Inferior parietal cortex (tissue), 1 donor: ENCODE data around the gene PCDH19.

Experiments used
- DNase-seq: peaks from one replicate; pipeline ENCODE4 v3.0.0-alpha.2; 2016; ENCODE audit errors: extremely low spot score

PCDH19 gene

GRCh38 chrX:100407147-100407783, 2.8 kb downstream of the PCDH19 start:
- DNase-seq, result no peak

DNA sequence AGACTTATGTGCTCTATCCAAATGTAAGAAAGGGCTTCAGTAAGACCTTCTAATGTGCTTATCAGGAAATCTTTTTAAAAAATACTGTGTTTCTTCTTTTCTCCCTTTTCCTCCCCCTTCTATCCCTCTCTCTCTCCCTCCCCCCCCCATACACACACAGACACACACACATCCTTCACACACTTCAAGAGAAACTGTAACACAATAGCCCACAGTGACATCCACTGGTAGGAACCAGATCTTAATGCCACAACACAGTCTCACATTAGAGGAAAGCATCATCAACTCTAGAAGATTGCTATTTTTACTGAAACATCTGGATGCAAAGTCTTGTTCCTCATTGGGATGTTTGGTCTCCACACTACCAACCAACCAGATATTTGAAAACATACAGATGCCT, 4.6 kb downstream of the PCDH19 start:
- no peak for DNase-seq

DNA sequence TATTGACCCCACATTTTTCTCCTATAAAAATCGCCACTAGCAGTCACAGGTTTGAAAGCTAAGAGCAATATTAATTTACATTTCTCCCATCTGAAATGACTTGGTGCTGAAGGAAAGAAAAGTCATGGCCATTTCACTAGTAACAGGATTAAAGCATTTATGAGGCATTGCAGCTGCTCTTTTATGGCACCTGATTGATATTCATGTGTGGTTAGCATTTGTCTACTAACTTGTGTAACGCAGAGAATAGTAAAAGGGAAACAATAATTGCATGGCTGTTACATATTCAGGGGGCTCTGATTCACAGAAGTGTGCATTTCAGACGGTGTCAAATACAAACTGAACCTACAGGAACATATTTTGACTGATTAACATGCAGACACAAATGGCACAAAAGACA, 5.2 kb downstream of the PCDH19 start:
- DNase-seq, result no peak

- no peak for DNase-seq
Observed at GRCh38 chrX:100395781-100396180, 14.3 kb downstream of the PCDH19 start.

GRCh38 chrX:100381619-100382018, 28.5 kb downstream of the PCDH19 start:
- no peak for DNase-seq

DNA sequence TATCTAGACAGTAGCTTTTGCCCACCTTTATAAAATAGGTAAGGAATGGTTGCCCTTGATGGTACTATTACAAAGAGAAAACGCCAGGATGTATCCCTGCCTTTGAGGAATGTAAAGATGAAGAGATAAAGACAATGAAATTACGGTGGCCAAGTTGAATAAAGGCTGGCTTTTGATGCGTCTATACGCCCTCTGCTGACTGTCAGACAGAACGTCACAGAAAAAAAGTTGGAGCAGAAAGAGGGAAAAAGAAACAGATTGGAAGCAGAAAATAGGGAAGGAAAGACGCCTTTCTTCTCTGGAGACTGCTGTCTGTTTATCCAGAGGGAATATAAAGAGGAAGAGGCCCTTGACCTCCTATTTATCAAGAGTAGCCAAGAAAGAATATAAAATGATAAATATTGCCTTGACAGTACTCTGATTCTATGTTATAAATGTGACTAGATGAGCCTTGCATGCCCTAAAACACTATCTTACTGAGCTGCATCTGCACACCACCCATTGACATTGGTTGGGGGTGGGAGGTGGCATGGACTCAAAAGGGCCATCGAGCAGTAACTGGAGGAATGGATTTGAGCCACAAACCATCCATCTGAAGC, 30.6 kb downstream of the PCDH19 start:
- peak; percentile 27 for DNase-seq

- no peak for DNase-seq
Observed at GRCh38 chrX:100377826-100378225, 32.2 kb downstream of the PCDH19 start.

- DNase-seq, result no peak
Observed at GRCh38 chrX:100376576-100376975, 33.5 kb downstream of the PCDH19 start.

DNA sequence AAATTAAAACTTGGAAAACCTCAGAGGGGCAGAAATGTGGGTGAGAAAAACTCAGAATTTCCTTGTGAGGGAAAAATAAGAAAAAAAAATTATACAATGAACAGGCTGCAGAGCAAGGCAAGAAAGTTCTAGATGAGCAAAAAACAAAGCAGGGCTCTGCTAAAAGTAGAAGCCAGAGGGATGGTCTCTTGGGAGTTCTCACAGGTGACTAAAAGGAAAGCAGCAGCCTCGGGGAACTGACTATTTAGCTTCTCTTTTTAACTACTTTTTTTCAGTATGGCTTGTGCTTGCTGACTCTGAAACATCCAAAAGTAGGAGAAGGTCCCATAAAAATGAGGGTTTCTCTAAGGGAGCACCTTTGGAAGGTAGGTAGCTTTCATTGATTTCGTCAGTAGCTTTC, 36.4 kb downstream of the PCDH19 start:
- DNase-seq, result no peak

GRCh38 chrX:100368167-100368566, 41.9 kb downstream of the PCDH19 start:
- no peak for DNase-seq

DNA sequence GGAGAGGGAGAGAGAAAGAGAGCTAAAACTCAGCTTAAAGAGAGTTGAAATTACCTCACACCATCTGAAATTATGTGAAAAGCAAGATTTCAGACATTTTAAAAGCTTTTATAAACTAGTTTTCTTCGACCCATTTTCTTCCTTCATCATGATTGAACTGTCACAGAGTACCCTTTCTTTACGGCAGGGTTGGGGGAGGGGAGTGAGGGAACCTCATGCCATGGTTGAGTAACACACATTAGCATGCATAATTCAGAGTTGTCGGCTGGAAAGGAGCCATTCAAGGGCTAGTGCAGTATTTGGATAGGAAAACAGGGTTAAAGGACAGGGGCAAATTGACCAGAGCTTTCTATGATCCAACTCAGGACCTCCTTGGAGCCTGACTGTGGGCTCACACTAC, 46.2 kb downstream of the PCDH19 start:
- DNase-seq, result no peak

DNA sequence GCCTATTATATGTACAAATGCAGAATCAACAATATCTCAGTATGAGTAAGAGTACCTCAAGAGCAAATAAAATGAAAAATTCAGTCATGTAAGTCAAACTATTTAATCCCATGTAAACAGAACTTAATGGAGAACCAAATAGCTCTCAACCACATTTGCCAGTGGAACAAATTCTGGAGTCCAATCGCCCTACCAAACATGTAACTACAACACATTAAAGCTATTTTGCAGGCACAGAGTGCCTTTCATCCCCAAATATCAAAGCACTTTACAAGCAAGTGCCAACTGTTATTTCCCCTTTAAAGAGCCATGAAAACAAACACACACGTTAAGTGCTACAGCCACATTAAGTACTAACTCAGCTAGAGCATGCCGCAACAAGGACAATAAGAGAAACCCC, 51.3 kb downstream of the PCDH19 start:
- DNase-seq, result no peak

- DNase-seq, result no peak
Observed at GRCh38 chrX:100356351-100356896, 53.6 kb downstream of the PCDH19 start.

GRCh38 chrX:100355680-100356079, 54.4 kb downstream of the PCDH19 start:
- DNase-seq, result no peak

DNA sequence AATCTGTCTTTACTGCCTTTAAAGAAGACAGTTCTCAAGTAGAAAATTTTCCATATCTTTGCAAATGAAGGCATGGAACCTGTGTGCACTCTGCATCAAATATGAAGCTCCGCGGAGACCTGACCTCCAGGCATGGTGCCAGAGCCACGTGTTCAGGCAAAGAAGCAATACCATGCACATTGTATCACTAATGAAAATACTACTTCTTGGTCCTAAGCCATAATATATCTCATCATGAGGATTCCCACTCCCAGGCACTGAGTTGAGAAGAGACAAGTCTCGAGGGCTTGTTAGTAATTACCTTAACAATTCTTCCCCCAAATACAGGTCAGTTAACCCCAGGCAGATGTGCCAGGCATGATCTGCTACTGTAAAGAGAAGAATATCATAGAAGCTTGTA, 56.7 kb downstream of the PCDH19 start:
- DNase-seq, result no peak

DNA sequence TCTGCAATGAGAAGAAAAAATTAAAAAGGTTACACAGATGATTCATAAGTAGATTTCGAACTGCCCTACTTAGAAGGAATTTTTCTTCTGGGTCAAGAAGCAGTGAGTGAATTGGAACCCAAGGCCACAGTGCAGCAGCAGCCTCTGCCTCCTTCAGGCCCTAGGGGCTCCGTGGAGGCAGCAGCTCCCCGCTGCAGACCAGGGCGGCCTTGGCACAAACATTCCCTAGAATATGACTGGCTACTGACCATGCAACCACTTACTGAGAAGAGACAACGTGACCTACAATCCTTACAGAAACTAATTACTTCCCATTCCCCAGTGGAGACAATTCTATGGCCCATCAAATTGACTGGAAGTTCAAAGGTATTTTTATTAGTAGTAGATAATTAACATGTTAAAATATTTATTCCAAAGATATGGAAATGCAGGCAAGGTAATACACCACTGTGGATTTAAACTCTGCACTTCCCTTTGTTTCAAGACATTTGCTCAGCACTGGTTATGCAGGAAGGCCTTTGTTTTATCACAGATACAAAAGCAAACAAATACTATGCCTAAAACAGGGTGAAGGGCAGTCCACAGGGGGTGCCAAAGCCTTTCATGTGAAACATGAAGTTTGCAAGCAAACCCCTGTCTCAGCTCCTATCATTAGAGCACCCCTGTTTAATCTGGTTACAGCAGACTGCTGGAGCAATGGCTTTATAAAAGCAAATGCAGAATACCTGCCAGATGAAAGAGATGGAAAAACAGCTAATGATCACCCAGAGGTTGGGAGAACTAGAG, 59.2 kb downstream of the PCDH19 start:
- no peak for DNase-seq

DNA sequence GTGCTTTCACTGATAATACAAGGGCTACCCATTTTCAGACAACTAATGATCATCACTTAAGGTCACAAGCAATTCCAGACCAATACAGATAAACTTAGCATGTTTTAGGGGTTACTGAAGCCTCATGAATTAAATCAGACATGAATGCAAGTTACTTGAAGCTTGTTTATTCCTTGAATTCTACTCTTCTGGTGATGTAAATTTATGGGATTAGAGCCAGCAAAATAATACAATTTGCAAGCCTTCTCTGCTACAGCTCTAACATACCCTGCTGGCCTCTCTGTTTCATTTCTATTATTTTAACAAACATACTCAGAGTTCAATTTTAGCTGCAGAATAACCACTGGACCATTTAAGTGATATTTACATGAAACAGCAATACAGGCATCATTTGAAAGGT, 60.7 kb downstream of the PCDH19 start:
- DNase-seq, result no peak

DNA sequence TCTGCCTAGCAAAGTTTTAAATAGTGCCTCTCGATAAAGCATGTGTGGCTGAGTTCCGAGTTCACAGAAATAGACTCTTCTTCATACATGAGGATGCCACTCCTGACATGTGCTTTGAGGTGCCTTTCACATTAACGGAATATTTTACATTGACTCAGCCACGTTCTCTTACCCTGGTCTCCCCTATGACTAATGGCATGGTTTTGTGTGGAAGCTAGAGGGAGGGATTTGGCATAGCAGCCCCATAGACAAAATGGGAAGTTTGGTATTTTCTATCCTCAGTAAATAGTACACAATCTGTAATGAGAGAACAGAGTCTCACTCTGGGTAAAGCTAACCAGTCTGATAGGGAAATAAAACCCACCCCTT, 68.9 kb downstream of the PCDH19 start:
- DNase-seq, result no peak

DNA sequence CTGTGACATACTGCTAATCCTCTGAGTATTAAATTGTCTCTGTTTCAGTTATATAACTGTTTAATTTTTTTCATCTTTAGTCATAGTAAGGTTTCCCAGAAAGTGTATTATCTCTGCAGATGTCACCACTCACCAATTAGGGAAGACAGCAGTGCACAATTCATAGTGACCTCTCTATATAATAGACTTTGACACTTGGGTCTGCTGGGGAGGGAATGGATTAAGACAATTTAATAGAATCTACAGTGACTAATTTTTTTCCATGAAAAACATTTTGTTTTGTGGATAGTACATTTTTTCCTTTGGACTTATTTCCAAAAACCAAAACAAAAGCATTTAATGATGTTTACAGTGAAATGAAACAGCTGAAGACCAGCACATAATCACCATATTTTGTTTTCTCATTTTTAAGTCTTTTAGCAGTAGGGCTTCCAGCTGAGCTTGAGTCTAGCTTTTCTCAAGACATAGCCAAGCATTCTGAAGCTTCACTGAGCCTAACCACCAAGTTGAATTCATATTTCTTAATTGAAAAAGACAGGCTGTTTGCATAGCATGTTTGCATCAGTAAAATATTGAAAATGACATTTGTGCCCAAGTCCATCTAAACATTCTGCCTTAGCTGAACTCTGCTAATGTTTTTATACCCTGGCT, 69.5 kb downstream of the PCDH19 start:
- no peak for DNase-seq

DNA sequence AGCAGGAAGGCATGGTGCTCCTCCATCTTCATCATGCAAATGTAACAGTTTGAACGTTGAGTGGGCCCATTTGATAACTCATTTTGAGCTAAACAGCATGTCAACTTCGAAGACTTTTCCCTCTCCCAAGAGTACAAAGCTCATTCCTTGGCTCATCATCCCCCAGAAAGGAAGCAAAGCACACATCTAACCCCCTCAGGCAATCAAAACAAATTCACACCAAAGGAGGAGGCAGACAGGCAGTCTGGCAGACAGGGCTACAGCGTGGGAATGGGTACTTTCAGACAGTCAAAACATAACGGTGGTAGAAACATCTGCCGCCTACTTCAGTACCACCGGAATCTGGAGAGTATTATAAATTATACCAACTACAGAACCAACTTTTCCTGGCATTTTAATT, 81.7 kb downstream of the PCDH19 start:
- DNase-seq, result no peak

DNA sequence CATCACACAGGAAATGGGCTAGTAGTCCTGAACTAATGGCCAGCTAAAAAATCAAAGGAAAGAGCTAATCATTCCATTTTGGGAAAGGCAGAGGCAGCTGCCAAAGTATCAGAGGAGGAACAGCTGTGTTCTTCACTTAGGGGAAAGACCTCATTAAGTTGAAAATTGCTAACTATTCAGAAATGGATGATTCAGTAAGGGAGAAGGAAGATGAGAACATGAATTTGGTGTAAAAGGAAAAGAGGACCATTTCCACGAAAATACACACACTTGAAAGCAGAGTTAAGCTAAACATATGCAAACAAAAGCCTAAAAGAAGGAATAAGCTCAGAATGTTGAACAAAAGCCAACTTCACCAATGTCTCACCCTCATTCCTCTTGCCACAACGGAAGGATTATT, 90.4 kb downstream of the PCDH19 start:
- DNase-seq, result no peak

GRCh38 chrX:100316987-100317386, 93.1 kb downstream of the PCDH19 start:
- DNase-seq, result no peak
